ENCODE data around the gene COG1. TPM values are rescaled to one million over a fixed set of nuclear protein-coding genes. Genes with fewer than 3 reads are reported as not detected.

Gene COG1
- total and polyA plus RNA-seq, 2 of the 8 experiments (the other 6 are each of a cell fraction or from before 2014, with no cell fraction given): 11.0 to 19.5 TPM

DNA sequence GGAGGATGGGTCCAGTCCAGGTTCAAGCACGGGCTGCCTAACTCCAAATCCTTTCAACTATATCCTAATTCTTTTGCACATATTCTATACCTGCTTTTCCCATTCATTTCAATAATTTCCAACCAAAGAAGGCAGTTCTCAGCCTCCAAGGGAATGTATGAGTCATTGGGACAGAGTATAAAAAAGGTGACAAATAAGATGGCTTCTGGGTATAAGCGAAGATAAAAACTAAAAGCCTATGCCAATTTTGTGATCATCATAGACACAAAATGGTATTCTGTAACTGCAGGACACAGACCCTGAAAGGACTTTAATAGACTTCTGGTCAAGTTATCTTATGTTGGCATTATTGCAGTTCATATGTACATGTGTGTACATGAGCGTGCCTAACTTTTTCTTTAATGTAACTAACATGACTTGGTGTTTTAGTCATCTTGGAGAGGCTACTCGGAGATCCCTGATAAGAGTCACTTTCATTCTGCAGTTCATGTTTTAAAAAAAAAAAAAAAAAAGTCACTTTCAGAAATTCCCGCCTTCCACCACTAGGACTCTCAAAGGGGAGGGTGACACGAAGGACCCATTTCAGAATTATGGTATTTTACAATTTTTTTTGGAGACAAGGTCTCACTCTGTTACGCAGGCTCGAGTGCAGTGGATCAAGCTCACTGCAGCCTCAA, 17.3 kb downstream of the COG1 start:
- no peaks in the 10 kb centered on the region for H3K27me3 ChIP-seq (replicated peaks in 1 of 4; ENCODE audit: control insufficient read depth in 3 of 4, extremely low read depth in 1 of 4, insufficient read depth in 3 of 4, low read length in 3 of 4)
- H2BK5ac ChIP-seq (ENCODE audit: low read depth, low read length): no peak overlapping the region
- no peak overlapping the region for H2BK120ac ChIP-seq (replicated peaks; ENCODE audit: low read depth, low read length)
- H2BK20ac ChIP-seq (ENCODE audit: low read length): no peak overlapping the region
- no peak overlapping the region for H3K4ac ChIP-seq (replicated peaks; ENCODE audit: insufficient read length, low read depth, low read length)
- no peak overlapping the region for H2AK5ac ChIP-seq (ENCODE audit: low read depth, low read length)
- CTCF ChIA-PET (ENCODE audit: partially characterized antibody): interaction anchor here (0.6 to 2.5 kb wide), 12 partner anchors 8 to 489 kb away, joined by 3 to 9 read pairs (median 4); no protein-coding TSS in a partner anchor
- H2AFZ ChIP-seq (ENCODE audit: low read length): no peak overlapping the region
- POLR2A ChIA-PET (ENCODE audit: partially characterized antibody): no interaction called here
- H2BK15ac ChIP-seq (ENCODE audit: low read length): no peak overlapping the region
- no peaks in the 10 kb centered on the region for H3K23me2 ChIP-seq (ENCODE audit: low read depth, low read length)
- no peak for TF ChIP-seq MAFK (IDR thresholded peaks at IDR 0.05; ENCODE audit: low read depth, low read length)
- TF ChIP-seq, protein P1, sequence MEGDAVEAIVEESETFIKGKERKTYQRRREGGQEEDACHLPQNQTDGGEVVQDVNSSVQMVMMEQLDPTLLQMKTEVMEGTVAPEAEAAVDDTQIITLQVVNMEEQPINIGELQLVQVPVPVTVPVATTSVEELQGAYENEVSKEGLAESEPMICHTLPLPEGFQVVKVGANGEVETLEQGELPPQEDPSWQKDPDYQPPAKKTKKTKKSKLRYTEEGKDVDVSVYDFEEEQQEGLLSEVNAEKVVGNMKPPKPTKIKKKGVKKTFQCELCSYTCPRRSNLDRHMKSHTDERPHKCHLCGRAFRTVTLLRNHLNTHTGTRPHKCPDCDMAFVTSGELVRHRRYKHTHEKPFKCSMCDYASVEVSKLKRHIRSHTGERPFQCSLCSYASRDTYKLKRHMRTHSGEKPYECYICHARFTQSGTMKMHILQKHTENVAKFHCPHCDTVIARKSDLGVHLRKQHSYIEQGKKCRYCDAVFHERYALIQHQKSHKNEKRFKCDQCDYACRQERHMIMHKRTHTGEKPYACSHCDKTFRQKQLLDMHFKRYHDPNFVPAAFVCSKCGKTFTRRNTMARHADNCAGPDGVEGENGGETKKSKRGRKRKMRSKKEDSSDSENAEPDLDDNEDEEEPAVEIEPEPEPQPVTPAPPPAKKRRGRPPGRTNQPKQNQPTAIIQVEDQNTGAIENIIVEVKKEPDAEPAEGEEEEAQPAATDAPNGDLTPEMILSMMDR (IDR thresholded peaks at IDR 0.05; ENCODE audit: control extremely low read depth in 1 of 3, insufficient read depth in 1 of 3, low read depth in 1 of 3, low read length in 3 of 3): peak in 1 of 3 experiments; percentile 29; a peak in 2 of 4 replicates
- no peak overlapping the region for H2BK12ac ChIP-seq (ENCODE audit: low read depth, low read length)
- WGBS, 2 experiments (ENCODE audit: extremely low coverage in 1 of 2, insufficient coverage in 1 of 2, insufficient read length in 1 of 2, insufficient replicate concordance in 2 of 2, low coverage in 1 of 2, low lambda C conversion rate in 2 of 2, missing lambda C conversion rate in 1 of 2): 87% methylated on average over 8 of the region's 8 CpGs; no CpG with 5 or more reads in 1 of the 2 experiments
- no peaks in the 10 kb centered on the region for H3K4me1 ChIP-seq (replicated peaks in 1 of 4; ENCODE audit: control insufficient read depth in 3 of 4, insufficient read depth in 4 of 4, low read length in 3 of 4)
- H3K4me3 ChIP-seq (ENCODE audit: extremely low read depth in 1 of 4, insufficient read depth in 2 of 4, low read depth in 3 of 4, low read length in 4 of 4): no peak overlapping the region
- H4K20me1 ChIP-seq (replicated peaks in 1 of 2; ENCODE audit: control insufficient read depth in 1 of 2, insufficient read depth in 2 of 2, low read length in 2 of 2): peaks cover 2 to 6% of the 10 kb centered on the region in 2 experiments
- H3K4me2 ChIP-seq (ENCODE audit: insufficient read depth in 1 of 2, low read depth in 2 of 2, low read length in 2 of 2): no peak overlapping the region
- H3K36me3 ChIP-seq (ENCODE audit: control insufficient read depth in 2 of 4, insufficient read depth in 4 of 4, low read length in 3 of 4): peaks cover 16 to 57% (median 40%) of the 10 kb centered on the region in 4 experiments; a peak in 7 of 8 replicates
- H3K23ac ChIP-seq (ENCODE audit: insufficient read length): no peak overlapping the region
- no peak overlapping the region for H3K27ac ChIP-seq (ENCODE audit: low read depth, low read length)
- H3K18ac ChIP-seq (ENCODE audit: extremely low read depth, low read length): no peak overlapping the region
- H3K14ac ChIP-seq (ENCODE audit: insufficient read length): no peak overlapping the region
- H4K5ac ChIP-seq (ENCODE audit: insufficient read length, low read depth, low read length): no peak overlapping the region
- no peak overlapping the region for H3K9ac ChIP-seq (replicated peaks in 1 of 4; ENCODE audit: extremely low read depth in 1 of 4, low read depth in 3 of 4, low read length in 3 of 4)
- no peak overlapping the region for H4K8ac ChIP-seq (ENCODE audit: extremely low read depth, insufficient read depth, low read length)
- H3K9me3 ChIP-seq (ENCODE audit: insufficient read depth in 2 of 2, low read depth in 1 of 2, low read length in 1 of 2): no peaks in the 10 kb centered on the region
- no peak for FAIRE-seq
- no peaks in the 10 kb centered on the region for H3K79me1 ChIP-seq (ENCODE audit: low read depth, low read length)
- H3K79me2 ChIP-seq (ENCODE audit: control insufficient read depth in 1 of 2, insufficient read depth in 2 of 2, low read length in 2 of 2): peaks cover 0 to 24% of the 10 kb centered on the region in 2 experiments; a peak in 2 of 4 replicates
- DNase-seq (ENCODE audit: low read depth in 1 of 2, low spot score in 2 of 2): no peak
- no peak overlapping the region for H3K56ac ChIP-seq (replicated peaks; ENCODE audit: insufficient read length, low read depth, low read length)
- no peak overlapping the region for H4K91ac ChIP-seq (replicated peaks; ENCODE audit: insufficient read length, low read length)
